ENCODE measurements around the gene FBXL13. TPM values are rescaled to one million over a fixed set of nuclear protein-coding genes. Genes with fewer than 3 reads are reported as not detected.
"Not testable (repeated sequence)": the region's sequence is repeated elsewhere in the genome, so short reads cannot be mapped to it uniquely, and the experiment has no call there.

Gene FBXL13
- total and polyA plus RNA-seq, 4 experiments from 2014 or later: 0.10 to 2.2 (median 0.49) TPM; not detected in 1

GRCh38 chr7:103031781-103032180 is 42.8 kb downstream of the FBXL13 start:
- CTCF ChIA-PET (ENCODE audit: partially characterized antibody): no interaction called here
- no peaks in the 10 kb centered on the region for H3K36me3 Mint-ChIP-seq

GRCh38 chr7:103031024-103031423 is 43.6 kb downstream of the FBXL13 start:
- no peak overlapping the region for H3K27ac ChIP-seq (ENCODE audit: low read depth, low read length)
- no peak overlapping the region for H3K4me3 ChIP-seq (ENCODE audit: low read length in 2 of 2)
- ChIA-PET CTCF (ENCODE audit: partially characterized antibody) (no interaction called here), POLR2A (ENCODE audit: partially characterized antibody) (no interaction called here)
- no peaks in the 10 kb centered on the region for H3K27me3 ChIP-seq (ENCODE audit: insufficient read depth, low read length)
- H3K36me3 ChIP-seq (ENCODE audit: insufficient read depth, low read length): no peaks in the 10 kb centered on the region
- H3K27me3 Mint-ChIP-seq: no peaks in the 10 kb centered on the region
- intact Hi-C loops (cut with micrococcal nuclease): no loop called here
- no peaks in the 10 kb centered on the region for H3K4me1 ChIP-seq (ENCODE audit: insufficient read depth, low read length)
- H3K9me3 ChIP-seq (ENCODE audit: control insufficient read depth in 1 of 2, low read length in 2 of 2): no peaks in the 10 kb centered on the region
- H3K4me1 Mint-ChIP-seq: no peaks in the 10 kb centered on the region
- H3K27ac Mint-ChIP-seq: no peak overlapping the region
- H3K36me3 Mint-ChIP-seq: no peaks in the 10 kb centered on the region
- H3K9me3 Mint-ChIP-seq: no peaks in the 10 kb centered on the region
- H3K4me3 Mint-ChIP-seq: no peak overlapping the region
- no peak for DNase-seq

More at GRCh38 chr7:103031781-103032180, 42.8 kb downstream of the FBXL13 start:
- no peak overlapping the region for H3K4me3 ChIP-seq (ENCODE audit: low read length in 2 of 2)
- Mint-ChIP-seq H3K9me3 (no peaks in the 10 kb centered on the region), H3K4me3 (no peak overlapping the region), H3K27me3 (no peaks in the 10 kb centered on the region), H3K27ac (peak overlapping the region in 1 of 7 donors; percentile 40), H3K4me1 (no peaks in the 10 kb centered on the region)
- no peaks in the 10 kb centered on the region for H3K27me3 ChIP-seq (ENCODE audit: insufficient read depth, low read length)
- no peaks in the 10 kb centered on the region for H3K4me1 ChIP-seq (ENCODE audit: insufficient read depth, low read length)
- POLR2A ChIA-PET (ENCODE audit: partially characterized antibody): no interaction called here
- intact Hi-C loops (cut with micrococcal nuclease): no loop called here
- H3K9me3 ChIP-seq (ENCODE audit: control insufficient read depth in 1 of 2, low read length in 2 of 2): no peaks in the 10 kb centered on the region
- no peak for DNase-seq
- no peak overlapping the region for H3K27ac ChIP-seq (ENCODE audit: low read depth, low read length)
- no peaks in the 10 kb centered on the region for H3K36me3 ChIP-seq (ENCODE audit: insufficient read depth, low read length)

GRCh38 chr7:103025341-103025740 is 49.3 kb downstream of the FBXL13 start:
- H3K36me3 Mint-ChIP-seq: peaks cover 0 to 4% of the 10 kb centered on the region in 2 donors
- Histone ChIP-seq H3K9me3 (ENCODE audit: control insufficient read depth in 1 of 2, low read length in 2 of 2) (no peaks in the 10 kb centered on the region), H3K4me1 (ENCODE audit: insufficient read depth, low read length) (no peaks in the 10 kb centered on the region), H3K4me3 (ENCODE audit: low read length in 2 of 2) (no peak overlapping the region), H3K27ac (ENCODE audit: low read depth, low read length) (no peak overlapping the region), H3K36me3 (ENCODE audit: insufficient read depth, low read length) (no peaks in the 10 kb centered on the region), H3K27me3 (ENCODE audit: insufficient read depth, low read length) (no peaks in the 10 kb centered on the region)
- POLR2A ChIA-PET (ENCODE audit: partially characterized antibody): no interaction called here
- intact Hi-C loops (cut with micrococcal nuclease): no loop called here
- H3K9me3 Mint-ChIP-seq: peaks cover 0 to 20% (median 12%) of the 10 kb centered on the region in 8 donors
- DNase-seq: peak in 2 of 5 donors; percentile 4 to 5
- no peak overlapping the region for H3K27ac Mint-ChIP-seq
- no peak overlapping the region for H3K4me3 Mint-ChIP-seq
- H3K27me3 Mint-ChIP-seq: no peaks in the 10 kb centered on the region
- H3K4me1 Mint-ChIP-seq: peaks cover 5 to 6% (median 6%) of the 10 kb centered on the region in 4 donors
- CTCF ChIA-PET (ENCODE audit: partially characterized antibody): no interaction called here

GRCh38 chr7:103023578-103023977 is 51.0 kb downstream of the FBXL13 start:
- H3K36me3 ChIP-seq (ENCODE audit: insufficient read depth, low read length); H3K27me3 ChIP-seq (ENCODE audit: insufficient read depth, low read length); H3K4me1 ChIP-seq (ENCODE audit: insufficient read depth, low read length); H3K27ac ChIP-seq (ENCODE audit: low read depth, low read length); intact Hi-C loops (cut with micrococcal nuclease); H3K4me1 Mint-ChIP-seq; H3K4me3 Mint-ChIP-seq; CTCF ChIA-PET (ENCODE audit: partially characterized antibody); POLR2A ChIA-PET (ENCODE audit: partially characterized antibody); H3K27me3 Mint-ChIP-seq; H3K9me3 ChIP-seq (ENCODE audit: control insufficient read depth in 1 of 2, low read length in 2 of 2); DNase-seq; H3K36me3 Mint-ChIP-seq; H3K4me3 ChIP-seq (ENCODE audit: low read length in 2 of 2): not testable (repeated sequence)
- peaks cover 0 to 27% (median 16%) of the 10 kb centered on the region in 8 donors for H3K9me3 Mint-ChIP-seq
- peak overlapping the region in 1 of 7 donors; percentile 53 for H3K27ac Mint-ChIP-seq

- H3K9me3 ChIP-seq (ENCODE audit: control insufficient read depth in 1 of 2, low read length in 2 of 2); H3K27me3 Mint-ChIP-seq; DNase-seq; H3K27ac ChIP-seq (ENCODE audit: low read depth, low read length); intact Hi-C loops (cut with micrococcal nuclease); POLR2A ChIA-PET (ENCODE audit: partially characterized antibody); H3K4me3 Mint-ChIP-seq; CTCF ChIA-PET (ENCODE audit: partially characterized antibody); H3K4me3 ChIP-seq (ENCODE audit: low read length in 2 of 2); H3K4me1 Mint-ChIP-seq; H3K36me3 ChIP-seq (ENCODE audit: insufficient read depth, low read length); H3K27me3 ChIP-seq (ENCODE audit: insufficient read depth, low read length); H3K27ac Mint-ChIP-seq; H3K4me1 ChIP-seq (ENCODE audit: insufficient read depth, low read length): not testable (repeated sequence)
- H3K9me3 Mint-ChIP-seq: peaks cover 0 to 32% (median 17%) of the 10 kb centered on the region in 8 donors
- H3K36me3 Mint-ChIP-seq: peaks cover 5 to 11% of the 10 kb centered on the region in 2 donors
Measured at GRCh38 chr7:103021490-103021889, 53.1 kb downstream of the FBXL13 start.

- peaks cover 0 to 32% (median 17%) of the 10 kb centered on the region in 8 donors for H3K9me3 Mint-ChIP-seq
- H3K4me3 Mint-ChIP-seq; H3K27me3 Mint-ChIP-seq; H3K4me1 ChIP-seq (ENCODE audit: insufficient read depth, low read length); H3K4me1 Mint-ChIP-seq; H3K4me3 ChIP-seq (ENCODE audit: low read length in 2 of 2); CTCF ChIA-PET (ENCODE audit: partially characterized antibody); intact Hi-C loops (cut with micrococcal nuclease); POLR2A ChIA-PET (ENCODE audit: partially characterized antibody); DNase-seq; H3K36me3 ChIP-seq (ENCODE audit: insufficient read depth, low read length); H3K27me3 ChIP-seq (ENCODE audit: insufficient read depth, low read length); H3K9me3 ChIP-seq (ENCODE audit: control insufficient read depth in 1 of 2, low read length in 2 of 2); H3K27ac Mint-ChIP-seq; H3K27ac ChIP-seq (ENCODE audit: low read depth, low read length): not testable (repeated sequence)
- peaks cover 5 to 11% of the 10 kb centered on the region in 2 donors for H3K36me3 Mint-ChIP-seq
Measured at GRCh38 chr7:103020876-103021275, 53.7 kb downstream of the FBXL13 start.

- H3K4me1 ChIP-seq (ENCODE audit: insufficient read depth, low read length); DNase-seq; H3K27ac ChIP-seq (ENCODE audit: low read depth, low read length); H3K4me3 ChIP-seq (ENCODE audit: low read length in 2 of 2); H3K36me3 ChIP-seq (ENCODE audit: insufficient read depth, low read length); CTCF ChIA-PET (ENCODE audit: partially characterized antibody); H3K9me3 ChIP-seq (ENCODE audit: control insufficient read depth in 1 of 2, low read length in 2 of 2); H3K4me3 Mint-ChIP-seq; POLR2A ChIA-PET (ENCODE audit: partially characterized antibody); H3K4me1 Mint-ChIP-seq; H3K27me3 ChIP-seq (ENCODE audit: insufficient read depth, low read length); intact Hi-C loops (cut with micrococcal nuclease); H3K27me3 Mint-ChIP-seq; H3K27ac Mint-ChIP-seq: not testable (repeated sequence)
- Mint-ChIP-seq H3K9me3 (peaks cover 0 to 40% (median 22%) of the 10 kb centered on the region in 8 donors), H3K36me3 (peaks cover 11 to 15% of the 10 kb centered on the region in 2 donors)
Measured at GRCh38 chr7:103018295-103018694, 56.3 kb downstream of the FBXL13 start.

GRCh38 chr7:103011650-103012049 is 62.9 kb downstream of the FBXL13 start:
- no peak overlapping the region for H3K4me3 Mint-ChIP-seq
- H3K27ac Mint-ChIP-seq: no peak overlapping the region
- DNase-seq: no peak
- CTCF ChIA-PET (ENCODE audit: partially characterized antibody): no interaction called here
- Histone ChIP-seq H3K27me3 (ENCODE audit: insufficient read depth, low read length) (no peaks in the 10 kb centered on the region), H3K9me3 (ENCODE audit: control insufficient read depth in 1 of 2, low read length in 2 of 2) (no peaks in the 10 kb centered on the region), H3K27ac (ENCODE audit: low read depth, low read length) (no peak overlapping the region), H3K4me3 (ENCODE audit: low read length in 2 of 2) (no peak overlapping the region), H3K4me1 (ENCODE audit: insufficient read depth, low read length) (no peaks in the 10 kb centered on the region), H3K36me3 (ENCODE audit: insufficient read depth, low read length) (no peaks in the 10 kb centered on the region)
- POLR2A ChIA-PET (ENCODE audit: partially characterized antibody): no interaction called here
- H3K4me1 Mint-ChIP-seq: no peaks in the 10 kb centered on the region
- H3K36me3 Mint-ChIP-seq: peaks cover 6 to 10% of the 10 kb centered on the region in 2 donors
- H3K9me3 Mint-ChIP-seq: peaks cover 0 to 10% (median 4%) of the 10 kb centered on the region in 8 donors
- peaks cover 4 to 7% of the 10 kb centered on the region in 2 donors for H3K27me3 Mint-ChIP-seq
- intact Hi-C loops (cut with micrococcal nuclease): no loop called here
